GM19099 (cell line): ENCODE results near the gene AFF3.

Experiments
- POLR2A ChIP-seq: IDR thresholded peaks from 3 replicates; pipeline ENCODE4 v1.6.1; 2011; ENCODE audit warnings: low read depth; ENCODE audit not compliant: insufficient read length; ENCODE audit errors: extremely low read depth

Gene AFF3

DNA sequence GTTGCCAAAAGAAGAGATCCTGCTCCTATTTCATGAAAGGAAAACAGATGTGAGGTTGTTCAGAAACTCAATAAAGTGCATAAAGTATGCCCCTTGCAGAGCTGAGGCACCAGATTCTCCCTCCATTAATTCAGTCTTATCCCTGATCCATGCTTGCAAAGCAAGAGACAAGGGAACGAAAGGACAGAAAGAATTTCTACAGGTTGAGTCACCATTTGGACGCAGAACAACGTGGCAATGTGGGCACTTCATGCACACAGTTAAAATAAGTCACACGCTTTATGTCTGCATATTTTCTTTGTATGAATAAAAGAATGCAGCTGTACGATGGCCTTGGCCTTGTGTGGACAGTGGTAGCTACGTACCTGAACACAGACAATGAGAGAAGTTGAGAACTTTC lies 330.8 kb downstream of the AFF3 start:
- no peak for TF ChIP-seq POLR2A

DNA sequence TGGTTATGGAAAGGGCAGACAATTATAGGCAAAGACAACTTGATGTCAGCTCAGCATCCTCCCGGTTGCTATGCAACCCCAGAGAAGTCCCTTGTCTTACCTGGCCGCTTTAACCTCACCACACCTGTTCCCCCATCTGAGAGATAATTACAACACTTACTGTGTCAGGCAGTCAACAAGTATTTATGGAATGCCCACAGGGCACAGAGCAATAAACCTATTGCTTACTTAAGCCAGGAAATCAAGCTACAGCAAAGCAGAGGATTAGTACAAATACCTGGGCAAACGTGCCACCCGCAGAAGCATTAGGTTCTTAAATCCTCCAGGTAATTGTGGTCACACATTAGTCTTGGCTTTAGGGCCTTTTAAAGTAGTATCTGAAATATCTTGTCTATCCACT lies 332.2 kb downstream of the AFF3 start:
- TF ChIP-seq POLR2A = no peak

DNA sequence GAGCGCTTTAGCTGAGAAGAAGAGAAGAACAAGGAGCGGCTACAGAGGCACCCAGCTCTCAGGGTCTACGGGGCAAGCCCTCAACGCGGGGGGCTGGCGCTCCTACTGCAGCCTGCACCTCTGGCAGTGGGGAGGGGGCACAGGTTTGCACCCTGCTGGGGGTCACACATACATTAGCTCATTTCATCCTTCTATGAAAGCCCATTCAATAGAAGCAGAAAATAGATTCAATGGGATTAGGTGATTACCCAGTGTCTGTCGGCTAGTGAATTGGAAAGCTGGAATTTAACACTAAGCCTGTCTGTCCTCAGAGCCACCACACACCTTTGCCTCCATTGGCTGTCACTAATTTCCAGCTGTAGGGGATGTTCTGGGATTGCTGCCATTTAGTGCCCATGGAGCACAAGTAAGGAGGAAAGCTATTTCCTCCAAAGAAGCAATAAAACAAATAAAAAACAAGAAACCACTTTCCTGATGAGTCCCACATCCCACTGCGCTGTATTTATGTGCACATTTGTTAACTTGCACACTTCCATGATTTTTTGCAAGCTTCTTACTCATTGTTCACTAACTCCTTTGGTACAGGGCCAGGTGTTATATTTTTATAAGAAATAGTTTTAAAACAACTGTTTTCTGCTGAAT lies 333.0 kb downstream of the AFF3 start:
- TF ChIP-seq POLR2A = no peak

DNA sequence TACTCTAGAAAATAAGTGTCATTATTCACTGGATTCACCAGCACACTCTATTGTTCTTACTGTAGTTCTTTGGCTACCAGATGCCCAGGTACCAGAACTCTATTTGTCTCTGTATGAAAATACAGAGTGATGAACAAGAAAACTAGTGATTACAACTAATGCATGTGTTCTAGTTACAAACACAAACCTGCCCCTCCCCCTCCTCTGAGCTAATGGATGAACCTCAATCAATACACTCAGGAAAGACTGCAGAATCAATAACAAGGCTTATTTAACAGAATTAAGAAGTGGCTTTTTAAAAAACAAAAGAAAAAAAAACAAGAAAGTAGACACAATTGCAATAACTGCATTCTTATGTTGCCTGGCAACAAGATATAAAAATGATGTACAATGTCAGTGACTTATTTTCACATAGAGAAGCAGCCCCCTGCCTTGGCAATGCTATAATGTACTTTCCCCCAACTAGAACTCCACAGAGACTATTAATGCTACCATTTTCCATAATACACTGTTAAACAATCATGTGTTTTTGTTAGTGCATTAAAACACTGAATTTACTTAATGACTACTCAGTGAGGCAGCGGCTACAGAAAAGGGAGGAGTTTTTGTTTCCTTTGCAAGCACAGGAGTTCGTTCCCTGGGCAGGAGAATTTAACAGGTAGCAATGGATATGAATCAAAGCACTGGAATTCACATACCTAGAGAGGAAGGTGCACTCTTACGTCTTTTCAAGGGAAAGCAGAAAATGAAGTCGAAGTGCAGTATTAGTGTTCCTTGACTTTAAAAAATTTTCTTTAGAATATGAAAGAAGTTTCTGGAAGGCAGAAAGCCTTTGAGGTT lies 333.8 kb downstream of the AFF3 start:
- no peak for TF ChIP-seq POLR2A

DNA sequence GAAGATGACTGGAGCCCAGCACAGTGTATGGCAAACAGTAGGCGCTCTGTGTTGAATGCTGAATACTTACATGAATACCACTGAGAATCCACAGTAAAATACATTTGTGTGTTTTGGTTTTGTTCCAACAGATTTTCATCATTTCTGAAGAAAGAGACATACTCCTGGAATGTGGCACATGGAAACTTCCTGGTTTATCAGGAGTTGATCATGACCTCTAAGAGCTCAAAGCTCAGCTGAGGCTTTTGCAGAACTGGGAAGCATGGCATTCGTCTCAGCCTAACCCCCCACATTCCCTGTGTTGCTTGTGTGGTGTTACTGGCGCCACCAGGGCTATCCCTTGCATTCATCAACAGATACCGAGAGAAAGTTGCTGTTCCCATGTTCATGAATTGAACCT lies 335.6 kb downstream of the AFF3 start:
- no peak for TF ChIP-seq POLR2A

DNA sequence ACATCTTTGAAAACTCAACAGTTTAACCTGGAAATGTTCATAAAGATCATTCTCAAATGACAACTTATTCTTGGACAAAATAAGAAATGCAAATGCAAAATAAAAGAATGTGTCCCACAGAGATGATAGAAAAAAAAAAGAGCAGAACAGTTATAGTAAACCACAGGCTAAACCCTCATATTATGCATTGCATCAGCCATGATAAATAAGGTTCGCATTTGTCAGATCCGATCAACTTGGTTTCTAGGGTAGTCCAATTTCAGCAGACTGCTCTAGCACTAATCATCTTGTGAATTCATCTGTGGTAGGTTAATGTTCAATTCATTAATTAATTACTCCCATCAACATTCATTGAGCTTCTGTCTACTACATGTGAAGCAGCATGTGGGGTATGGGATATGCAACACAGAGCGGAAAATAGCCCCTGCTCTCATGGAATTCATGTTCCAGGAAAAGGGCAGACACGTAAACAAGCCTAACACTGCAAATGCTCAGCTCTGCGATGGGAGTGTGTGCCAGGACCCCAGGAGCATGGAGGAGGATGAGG lies 336.4 kb downstream of the AFF3 start:
- no peak for TF ChIP-seq POLR2A

DNA sequence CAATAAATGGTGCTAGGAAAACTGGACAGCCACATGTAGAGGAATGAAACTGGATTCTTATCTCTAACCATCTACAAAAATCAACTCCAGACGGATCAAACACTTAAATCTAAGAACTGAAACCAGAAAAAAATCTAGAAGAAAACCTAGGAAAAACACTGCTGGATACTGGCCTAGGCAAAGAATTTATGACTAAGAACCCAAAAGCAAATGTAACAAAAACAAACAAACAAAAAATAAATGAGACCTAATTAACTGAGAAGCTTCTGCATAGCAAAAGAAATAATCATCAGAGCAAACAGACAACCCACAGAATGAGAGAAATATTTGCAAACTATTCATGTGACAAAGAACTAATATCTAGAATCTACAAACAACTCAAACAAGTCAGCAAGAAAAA lies 338.5 kb downstream of the AFF3 start:
- no peak for TF ChIP-seq POLR2A

DNA sequence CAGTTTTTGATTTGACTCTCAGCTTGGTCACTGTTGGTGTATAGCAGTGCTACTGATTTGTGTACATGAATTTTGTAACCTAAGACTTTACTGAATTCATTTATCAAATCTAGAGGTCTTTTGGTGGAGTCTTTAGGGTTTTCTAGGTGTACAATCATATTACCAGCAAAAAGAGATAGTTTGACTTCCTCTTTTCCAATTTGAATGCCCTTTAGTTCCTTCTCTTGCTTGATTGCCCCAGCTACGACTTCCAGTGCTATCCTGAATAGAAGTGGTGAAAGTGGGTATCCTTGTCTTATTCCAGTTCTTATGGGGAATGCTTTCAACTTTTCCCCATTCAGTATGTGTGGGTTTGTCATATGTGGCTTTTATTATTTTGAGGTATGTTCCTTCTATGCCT lies 339.7 kb downstream of the AFF3 start:
- TF ChIP-seq POLR2A = no peak

DNA sequence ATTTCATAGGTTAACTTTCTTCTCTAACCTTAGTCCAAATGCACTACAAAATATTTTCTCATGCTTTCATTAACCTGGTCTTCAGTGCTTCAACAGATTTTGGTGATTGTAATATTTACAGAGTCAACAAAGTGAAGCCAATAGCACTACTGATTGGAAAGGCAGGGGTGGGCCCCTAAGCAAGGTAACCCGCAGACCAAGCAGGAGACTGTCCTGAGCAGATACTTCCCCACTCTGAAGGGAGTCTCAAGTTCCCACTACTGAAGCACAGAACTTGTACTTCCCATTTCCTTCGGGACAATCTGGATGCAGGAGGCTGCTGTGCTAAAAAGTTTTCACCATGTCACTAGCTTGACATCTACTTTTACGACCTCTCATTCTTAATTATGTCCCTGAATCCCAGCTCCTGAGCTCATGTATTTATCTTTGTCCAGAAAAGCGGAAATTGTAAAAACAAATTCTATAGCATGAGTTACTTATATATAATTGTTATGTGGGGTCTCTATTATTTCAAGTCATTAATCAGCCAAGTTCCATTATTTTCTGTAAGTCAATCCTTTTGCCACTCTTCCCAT lies 341.0 kb downstream of the AFF3 start:
- no peak for TF ChIP-seq POLR2A

DNA sequence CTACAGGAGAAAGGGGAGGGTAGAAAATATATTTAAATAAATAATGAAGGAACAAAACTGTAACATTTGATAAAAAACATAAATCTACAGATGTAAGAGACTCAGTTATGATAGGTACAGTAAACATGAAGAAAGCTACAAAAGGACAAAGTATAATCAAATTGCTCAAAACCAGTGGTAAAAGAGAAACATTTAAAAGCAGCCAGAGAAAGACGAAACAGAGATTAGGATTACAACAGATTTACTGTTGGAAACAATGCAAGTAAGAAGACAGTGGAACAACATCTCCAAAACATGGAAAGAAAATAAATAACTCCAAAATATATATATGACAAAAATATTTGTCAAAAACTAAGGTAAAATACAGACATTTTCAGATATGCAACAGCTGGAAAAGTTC lies 344.9 kb downstream of the AFF3 start:
- TF ChIP-seq POLR2A = no peak

DNA sequence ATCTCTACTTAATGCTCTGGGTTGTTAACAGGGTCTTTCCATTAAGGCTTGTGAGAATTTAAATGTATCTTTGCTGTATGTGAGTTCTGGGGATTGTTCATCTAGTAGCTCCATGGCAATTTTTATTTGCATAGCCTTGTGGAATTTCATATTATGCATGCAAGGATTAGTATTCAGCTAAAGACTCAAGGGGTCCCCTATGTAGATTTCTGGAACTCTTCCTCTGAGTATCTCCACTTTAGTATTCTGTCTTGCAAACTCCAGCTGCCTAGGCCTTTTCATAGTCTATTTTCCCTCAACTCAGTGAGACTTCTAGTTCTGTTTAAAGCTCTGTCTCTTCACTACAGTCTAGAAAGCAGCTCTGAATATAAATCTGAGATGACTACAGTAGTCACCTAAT lies 348.0 kb downstream of the AFF3 start:
- TF ChIP-seq POLR2A = no peak

DNA sequence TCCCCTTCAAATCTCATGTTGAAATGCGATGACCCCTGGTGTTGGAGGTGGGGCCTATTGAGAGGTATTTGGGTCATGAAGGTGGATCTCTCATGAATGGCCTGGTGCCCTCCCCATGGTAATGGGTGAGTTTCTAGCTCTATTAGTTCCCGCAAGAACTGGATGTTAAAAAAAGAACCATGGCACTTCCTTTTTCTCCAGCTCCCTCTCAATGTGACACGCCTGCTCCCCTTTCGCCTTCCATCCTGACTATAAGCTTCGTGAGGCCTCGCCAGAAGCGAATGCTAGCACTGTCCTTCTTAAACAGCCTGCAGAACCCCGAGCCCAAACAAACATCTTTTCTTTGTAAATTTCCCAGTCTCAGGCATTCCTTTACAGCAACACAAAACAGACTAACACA lies 349.4 kb downstream of the AFF3 start:
- TF ChIP-seq POLR2A = no peak

DNA sequence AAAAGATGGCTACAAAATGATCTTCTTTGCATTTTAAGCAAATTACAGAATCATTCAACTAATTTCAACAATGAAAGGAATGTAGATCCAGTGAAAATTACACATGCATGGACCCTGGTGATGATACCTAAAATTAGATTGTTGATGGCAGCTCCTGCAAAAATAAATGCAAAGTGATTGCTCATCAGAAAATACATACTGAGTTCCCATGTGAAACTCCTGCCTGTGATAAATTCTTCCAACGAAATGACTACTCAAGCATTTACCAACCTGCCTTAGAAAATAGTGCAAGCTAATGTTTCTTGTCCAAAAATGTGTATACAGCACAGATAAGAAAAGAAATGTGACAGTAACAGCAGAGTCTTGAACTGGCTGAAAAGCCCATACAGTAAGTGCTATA lies 352.5 kb downstream of the AFF3 start:
- no peak for TF ChIP-seq POLR2A

DNA sequence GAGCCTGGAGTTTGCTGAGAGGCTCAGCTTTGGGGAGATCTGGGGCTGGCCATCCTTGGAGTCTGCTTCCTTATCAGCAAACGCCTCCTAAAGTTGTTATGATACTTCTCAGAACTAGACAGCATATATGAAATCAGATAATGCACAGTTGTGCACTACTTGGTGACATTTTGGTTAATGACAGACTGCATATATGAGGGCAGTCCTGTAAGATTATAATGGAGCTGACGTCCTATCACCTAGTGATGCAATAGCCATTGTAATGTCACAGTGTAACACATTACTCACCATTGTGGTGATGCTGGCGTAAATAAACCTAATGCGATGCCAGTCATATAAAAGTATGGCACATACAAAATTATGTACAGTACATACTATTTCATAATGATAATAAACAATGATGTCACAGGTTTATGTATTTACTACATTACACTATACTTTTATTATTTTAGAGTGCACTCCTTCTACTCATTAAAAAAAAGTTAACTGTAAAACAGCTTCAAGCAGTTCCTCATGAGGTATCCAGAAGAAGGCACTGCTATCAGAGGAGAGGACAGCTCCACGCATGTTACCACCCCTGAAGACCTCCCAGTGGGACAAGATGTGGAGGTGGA lies 354.5 kb downstream of the AFF3 start:
- no peak for TF ChIP-seq POLR2A

DNA sequence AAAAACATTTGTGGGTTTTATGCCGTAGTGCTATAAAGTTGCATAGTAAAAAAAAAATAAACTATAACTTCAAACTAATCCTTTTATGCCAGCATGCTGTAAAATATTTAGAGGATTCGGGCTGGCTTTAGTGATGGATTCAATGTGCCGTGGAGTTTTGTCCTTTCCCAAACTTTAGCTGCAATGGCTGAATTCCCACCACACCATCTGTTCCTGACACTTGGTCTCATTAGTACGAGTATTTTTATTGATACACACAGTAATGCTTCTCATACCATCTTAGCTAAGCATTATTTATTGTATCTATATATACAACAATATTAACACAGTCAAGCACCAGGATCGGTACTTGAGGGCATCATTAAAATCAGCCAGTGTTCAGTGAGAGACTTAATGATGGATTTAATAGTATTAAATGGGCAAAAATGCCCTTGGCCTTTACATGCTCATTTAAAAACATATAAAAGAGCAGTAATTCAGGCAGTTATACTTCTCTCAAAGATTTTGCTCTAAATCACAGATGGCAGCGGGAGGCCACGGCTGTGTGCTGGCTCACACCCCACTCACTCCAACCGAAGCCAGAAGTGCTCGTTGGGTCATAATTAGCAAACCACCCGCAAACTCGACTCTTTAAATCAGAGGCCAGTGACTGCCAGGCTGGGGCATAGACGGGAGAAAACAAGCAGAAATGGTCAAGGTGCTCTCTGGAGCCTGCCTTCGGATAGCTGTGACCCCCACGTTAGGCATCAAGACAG lies 355.6 kb downstream of the AFF3 start:
- TF ChIP-seq POLR2A = no peak
